GM12865 (cell line): Measurements from ENCODE around the gene FAM89A.

Experiments
- DNase-seq: peaks from one replicate; pipeline ENCODE4 v3.0.0; 2010; ENCODE audit warnings: low read depth
- H3K4me3 ChIP-seq: 2 replicates; pipeline ENCODE4 v1.5.1; 2011; ENCODE audit warnings: mild to moderate bottlenecking, low read depth, low read length, control low read depth
- TF ChIP-seq, protein P1 (sequence below): IDR thresholded peaks from 2 replicates; pipeline ENCODE4 v1.5.1; 2011; ENCODE audit warnings: low read length, control low read depth, low read depth, inconsistent platforms; ENCODE audit not compliant: insufficient read depth; ENCODE audit errors: missing control alignments

Gene FAM89A

DNA sequence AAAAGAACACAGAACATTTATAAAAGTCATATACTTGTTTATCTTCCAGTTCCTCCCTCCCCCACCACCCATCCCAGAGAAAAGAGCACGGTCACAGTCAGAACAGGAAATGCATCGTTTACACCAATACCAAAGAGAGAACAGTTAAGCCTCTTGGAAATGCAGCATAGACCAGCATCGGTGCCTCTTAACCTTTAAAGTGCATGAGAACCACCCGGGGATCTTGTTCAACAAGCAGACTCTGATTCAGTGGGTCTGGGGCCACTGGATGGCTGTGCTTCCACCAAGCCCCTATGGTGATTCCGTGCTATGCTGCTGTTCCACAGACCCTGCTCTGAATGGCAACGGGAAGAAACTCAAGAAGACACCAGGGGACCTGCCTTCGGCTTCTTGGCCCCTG is 19.2 kb downstream of the FAM89A start:
- no peak for DNase-seq

DNA sequence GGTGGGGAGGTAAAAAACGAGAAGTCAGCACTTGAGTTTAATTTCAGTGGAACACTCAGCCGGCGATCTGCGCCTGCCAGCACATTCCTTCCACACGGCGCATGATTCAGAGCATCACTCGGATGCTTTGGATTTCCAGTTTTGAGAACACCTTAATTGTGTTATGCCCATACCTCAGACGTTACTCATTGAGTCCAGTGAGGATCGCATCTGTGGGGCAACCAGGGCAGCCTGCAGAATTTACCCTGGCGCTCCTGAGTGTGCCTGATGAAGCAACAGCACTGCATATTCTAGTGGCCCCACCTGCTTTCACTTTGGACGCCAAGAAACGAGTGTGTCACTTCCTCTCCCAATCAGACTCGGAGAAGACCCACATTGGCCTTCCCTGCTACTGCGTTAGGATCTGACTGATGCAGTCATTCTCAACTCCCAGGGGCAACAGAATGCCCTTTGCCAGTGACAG is 19.9 kb downstream of the FAM89A start:
- no peak for DNase-seq
- TF ChIP-seq, protein P1, sequence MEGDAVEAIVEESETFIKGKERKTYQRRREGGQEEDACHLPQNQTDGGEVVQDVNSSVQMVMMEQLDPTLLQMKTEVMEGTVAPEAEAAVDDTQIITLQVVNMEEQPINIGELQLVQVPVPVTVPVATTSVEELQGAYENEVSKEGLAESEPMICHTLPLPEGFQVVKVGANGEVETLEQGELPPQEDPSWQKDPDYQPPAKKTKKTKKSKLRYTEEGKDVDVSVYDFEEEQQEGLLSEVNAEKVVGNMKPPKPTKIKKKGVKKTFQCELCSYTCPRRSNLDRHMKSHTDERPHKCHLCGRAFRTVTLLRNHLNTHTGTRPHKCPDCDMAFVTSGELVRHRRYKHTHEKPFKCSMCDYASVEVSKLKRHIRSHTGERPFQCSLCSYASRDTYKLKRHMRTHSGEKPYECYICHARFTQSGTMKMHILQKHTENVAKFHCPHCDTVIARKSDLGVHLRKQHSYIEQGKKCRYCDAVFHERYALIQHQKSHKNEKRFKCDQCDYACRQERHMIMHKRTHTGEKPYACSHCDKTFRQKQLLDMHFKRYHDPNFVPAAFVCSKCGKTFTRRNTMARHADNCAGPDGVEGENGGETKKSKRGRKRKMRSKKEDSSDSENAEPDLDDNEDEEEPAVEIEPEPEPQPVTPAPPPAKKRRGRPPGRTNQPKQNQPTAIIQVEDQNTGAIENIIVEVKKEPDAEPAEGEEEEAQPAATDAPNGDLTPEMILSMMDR = no peak

More for the DNA sequence above, 19.2 kb downstream of the FAM89A start:
- H3K4me3 ChIP-seq = no peak overlapping the region
- TF ChIP-seq, protein P1 = no peak

DNA sequence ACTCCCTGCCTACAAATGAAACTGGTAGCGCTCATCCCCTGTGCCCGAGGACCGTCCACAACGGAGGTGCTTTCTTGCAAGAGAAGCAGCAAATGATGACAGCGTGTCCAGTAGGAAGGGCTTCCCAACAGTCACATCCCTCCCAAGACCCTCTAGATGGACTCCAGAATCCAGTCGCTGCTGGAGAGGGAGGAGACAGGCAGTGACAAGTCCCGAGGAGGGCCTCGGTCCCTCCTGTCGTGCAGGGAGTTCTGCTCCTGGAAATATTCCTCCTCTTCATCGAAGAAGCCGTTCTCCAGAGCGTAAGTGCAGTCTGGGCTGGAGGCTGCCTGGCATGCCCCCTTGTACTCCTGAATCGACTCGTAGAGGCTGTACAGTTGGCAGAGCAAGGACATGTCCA is 20.3 kb downstream of the FAM89A start:
- TF ChIP-seq, protein P1 = no peak
- no peak for DNase-seq
- H3K4me3 ChIP-seq = no peak overlapping the region

More for the DNA sequence above, 19.9 kb downstream of the FAM89A start:
- H3K4me3 ChIP-seq = no peak overlapping the region

DNA sequence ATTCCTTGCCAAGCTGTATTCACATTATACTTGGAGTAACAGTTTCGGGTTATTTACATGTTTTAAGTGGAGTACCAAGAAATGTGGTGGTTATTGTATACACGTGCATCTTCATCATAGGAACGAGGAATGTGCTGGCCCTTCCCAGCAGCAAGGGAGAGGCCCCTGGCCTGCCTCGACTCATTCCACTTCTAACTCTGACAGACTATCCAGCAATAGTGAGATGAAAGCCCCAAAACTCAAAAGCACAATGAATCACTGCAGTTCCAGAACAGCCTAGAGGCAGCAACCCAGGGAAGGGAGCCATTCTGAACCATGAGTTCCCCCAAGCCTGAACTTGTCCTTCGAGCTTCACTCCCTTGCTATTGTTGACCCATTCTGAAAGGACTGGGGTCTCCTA is 23.1 kb downstream of the FAM89A start:
- TF ChIP-seq, protein P1 = no peak

DNA sequence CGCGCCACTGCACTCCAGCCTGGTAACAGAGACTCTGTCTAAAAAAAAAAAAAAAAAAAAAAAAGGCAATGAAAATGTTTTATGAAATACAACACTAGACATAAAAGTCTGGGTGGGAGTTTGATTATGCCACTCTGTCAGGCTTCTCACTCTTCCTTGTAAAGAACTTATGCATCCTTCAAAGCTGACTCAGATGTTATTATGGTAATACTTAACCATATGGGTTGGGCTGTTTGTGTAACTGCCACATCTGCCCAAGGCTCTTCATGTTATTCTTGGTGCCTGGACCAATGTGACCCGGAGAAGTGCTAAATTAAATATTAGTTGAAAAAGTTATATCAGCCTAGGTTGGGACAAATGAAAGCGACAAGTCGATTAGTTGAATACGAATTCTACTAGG is 23.8 kb downstream of the FAM89A start:
- H3K4me3 ChIP-seq = no peak overlapping the region
- TF ChIP-seq, protein P1 = no peak
- DNase-seq = no peak

More for the DNA sequence above, 23.1 kb downstream of the FAM89A start:
- H3K4me3 ChIP-seq = no peak overlapping the region
- DNase-seq = no peak

DNA sequence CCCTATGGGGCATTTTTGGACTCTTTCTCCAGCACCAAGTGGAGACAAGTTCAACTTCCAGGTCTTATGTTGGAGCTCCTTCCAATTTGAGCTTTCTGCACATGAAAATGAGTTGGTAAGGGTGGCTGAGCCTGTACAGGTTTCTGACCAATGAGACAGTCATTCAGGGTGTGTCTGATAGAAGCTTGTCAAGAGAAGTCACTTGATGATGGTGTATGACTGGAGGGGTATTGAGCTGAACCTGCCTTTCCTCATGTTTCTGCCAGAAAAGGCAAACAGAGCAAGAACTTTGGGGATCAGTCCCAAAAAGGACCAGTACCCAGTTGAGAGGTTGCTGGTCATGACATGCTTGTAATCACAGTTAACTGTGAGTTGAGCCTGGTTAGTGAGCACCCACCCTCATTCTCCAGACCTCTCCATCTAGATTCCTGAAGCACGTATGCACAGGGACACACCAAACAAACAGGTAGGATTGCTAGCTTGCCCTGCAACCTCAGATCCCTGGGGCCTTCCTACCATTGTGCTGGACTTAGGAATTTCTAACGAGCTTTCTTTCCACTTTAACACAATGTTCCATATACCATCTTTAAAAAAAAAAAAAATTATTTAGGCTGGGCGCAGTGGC is 26.6 kb downstream of the FAM89A start:
- DNase-seq = no peak
- H3K4me3 ChIP-seq = no peak overlapping the region
- TF ChIP-seq, protein P1 = no peak

DNA sequence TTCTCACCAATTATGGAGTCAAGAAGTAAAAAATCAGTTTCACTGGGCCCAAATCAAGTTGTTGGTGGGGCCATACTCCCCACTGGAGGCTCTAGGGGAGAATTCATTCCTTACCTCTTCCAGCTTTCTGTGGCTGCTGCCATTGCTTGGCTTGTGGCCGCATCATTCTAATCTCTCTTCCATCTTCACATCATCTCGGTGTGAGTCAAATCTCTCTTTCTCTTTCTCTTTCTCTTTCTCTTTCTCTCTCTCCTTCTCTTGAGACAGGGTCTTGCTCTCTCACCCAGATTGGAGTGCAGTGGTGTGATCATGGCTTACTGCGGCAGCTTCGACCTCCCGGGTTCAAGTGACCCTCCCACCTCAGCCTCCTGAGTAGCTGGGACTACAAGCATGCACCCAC is 28.1 kb downstream of the FAM89A start:
- TF ChIP-seq, protein P1 = no peak
- DNase-seq = no peak
- no peak overlapping the region for H3K4me3 ChIP-seq
